ENCODE results near the gene CD302. TPM values are rescaled to one million over a fixed set of nuclear protein-coding genes. Genes with fewer than 3 reads are reported as not detected.

The CD302 gene
- total and polyA plus RNA-seq, 8 donors, result 7.0 to 18.4 (median 12.0) TPM

DNA sequence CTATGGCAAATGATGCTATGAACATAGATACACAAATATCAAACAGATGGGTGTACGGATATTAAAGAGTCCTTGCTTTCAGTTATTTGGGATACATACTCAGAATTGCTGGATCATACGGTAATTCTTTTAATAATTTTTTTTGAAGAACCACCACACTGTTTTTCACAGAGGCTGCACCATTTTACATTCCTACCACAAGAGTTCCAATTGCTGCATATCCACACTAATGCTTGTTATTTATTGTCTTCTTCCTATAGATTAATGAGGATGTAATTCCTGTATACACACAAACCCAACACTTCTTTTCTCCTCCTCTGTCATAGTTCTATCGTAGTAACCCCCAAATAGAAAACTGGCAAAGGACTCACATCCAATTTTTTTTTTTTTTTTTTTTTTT is 21.7 kb downstream of the CD302 start:
- no peak overlapping the region for H3K4me3 ChIP-seq
- FAIRE-seq, result no peak
- no peak for ATAC-seq
- H3K36me3 ChIP-seq, result no peaks in the 10 kb centered on the region
- TF ChIP-seq, protein P1, sequence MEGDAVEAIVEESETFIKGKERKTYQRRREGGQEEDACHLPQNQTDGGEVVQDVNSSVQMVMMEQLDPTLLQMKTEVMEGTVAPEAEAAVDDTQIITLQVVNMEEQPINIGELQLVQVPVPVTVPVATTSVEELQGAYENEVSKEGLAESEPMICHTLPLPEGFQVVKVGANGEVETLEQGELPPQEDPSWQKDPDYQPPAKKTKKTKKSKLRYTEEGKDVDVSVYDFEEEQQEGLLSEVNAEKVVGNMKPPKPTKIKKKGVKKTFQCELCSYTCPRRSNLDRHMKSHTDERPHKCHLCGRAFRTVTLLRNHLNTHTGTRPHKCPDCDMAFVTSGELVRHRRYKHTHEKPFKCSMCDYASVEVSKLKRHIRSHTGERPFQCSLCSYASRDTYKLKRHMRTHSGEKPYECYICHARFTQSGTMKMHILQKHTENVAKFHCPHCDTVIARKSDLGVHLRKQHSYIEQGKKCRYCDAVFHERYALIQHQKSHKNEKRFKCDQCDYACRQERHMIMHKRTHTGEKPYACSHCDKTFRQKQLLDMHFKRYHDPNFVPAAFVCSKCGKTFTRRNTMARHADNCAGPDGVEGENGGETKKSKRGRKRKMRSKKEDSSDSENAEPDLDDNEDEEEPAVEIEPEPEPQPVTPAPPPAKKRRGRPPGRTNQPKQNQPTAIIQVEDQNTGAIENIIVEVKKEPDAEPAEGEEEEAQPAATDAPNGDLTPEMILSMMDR (IDR thresholded peaks at IDR 0.05), result no peak
- peaks cover 0 to 9% (median 0%) of the 10 kb centered on the region in 3 donors for H3K4me1 ChIP-seq
- no peak for DNase-seq
- H3K27me3 ChIP-seq, result no peaks in the 10 kb centered on the region
- H3K27ac ChIP-seq, result no peak overlapping the region
- intact Hi-C loops (cut with DNase I), result no loop called here
- WGBS, 2 donors, result 92 to 96% methylated on average over 3 of the region's 3 CpGs
- no peaks in the 10 kb centered on the region for H3K9me3 ChIP-seq

DNA sequence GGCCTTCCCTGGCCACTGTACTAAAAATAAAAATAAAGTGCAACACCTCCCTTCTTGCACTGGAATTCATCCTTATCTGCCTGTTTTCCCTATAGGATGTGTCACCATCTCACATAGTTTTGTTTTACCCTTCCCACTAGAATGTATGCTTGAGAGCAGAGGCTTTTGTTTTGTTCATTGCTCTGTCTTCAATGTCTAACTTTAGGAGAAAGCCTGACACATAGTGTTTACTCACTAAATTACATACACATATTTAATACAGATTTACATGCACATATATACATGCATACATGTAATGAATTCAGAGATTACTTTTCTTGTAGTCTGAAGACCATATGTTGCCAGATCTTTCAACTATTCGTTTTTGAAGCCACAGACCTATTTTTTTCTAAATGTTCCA is 23.0 kb downstream of the CD302 start:
- H3K27me3 ChIP-seq, result no peaks in the 10 kb centered on the region
- H3K4me1 ChIP-seq, result peaks cover 0 to 3% (median 0%) of the 10 kb centered on the region in 3 donors
- TF ChIP-seq, protein P1 (IDR thresholded peaks at IDR 0.05), result no peak
- no peak for ATAC-seq
- no peaks in the 10 kb centered on the region for H3K9me3 ChIP-seq
- H3K4me3 ChIP-seq, result no peak overlapping the region
- FAIRE-seq, result no peak
- WGBS, 2 donors, result 58 to 61% methylated on average over 1 of the region's 1 CpG
- intact Hi-C loops (cut with DNase I), result no loop called here
- H3K36me3 ChIP-seq, result no peaks in the 10 kb centered on the region
- no peak for DNase-seq
- no peak overlapping the region for H3K27ac ChIP-seq

DNA sequence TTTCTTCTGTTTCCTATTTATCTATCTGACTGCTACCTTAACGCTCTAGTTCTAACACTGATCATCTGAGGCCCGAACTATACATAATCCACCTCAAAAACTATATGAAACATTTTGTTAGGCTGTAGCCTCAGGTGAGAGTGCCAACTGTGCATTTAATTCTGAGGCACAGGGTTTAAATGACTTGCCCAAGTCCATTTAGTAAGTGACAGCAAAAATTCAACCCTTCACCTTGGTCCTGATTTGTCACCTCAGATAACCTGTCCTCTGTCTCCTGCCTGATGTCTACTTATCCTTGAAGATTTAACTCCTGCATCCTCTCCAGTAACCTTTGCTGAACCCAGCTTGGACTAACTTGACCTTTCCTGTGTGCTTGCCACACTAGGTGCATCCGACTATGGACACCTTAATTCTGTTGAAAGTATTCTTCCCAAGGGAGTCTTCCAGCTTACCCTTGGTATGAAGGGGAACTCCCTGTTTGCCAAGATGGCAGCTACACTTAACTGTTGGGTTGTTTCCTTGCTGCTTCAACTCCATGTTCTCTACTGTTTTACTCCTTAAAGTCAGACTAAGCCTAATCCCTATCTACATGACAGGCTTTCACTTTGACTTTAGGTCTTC is 23.5 kb downstream of the CD302 start:
- Histone ChIP-seq H3K9me3 (no peaks in the 10 kb centered on the region), H3K27me3 (no peaks in the 10 kb centered on the region), H3K27ac (no peak overlapping the region), H3K4me1 (no peaks in the 10 kb centered on the region), H3K36me3 (no peaks in the 10 kb centered on the region), H3K4me3 (no peak overlapping the region)
- FAIRE-seq, result no peak
- WGBS, 2 donors, result 64 to 65% methylated on average over 3 of the region's 3 CpGs
- TF ChIP-seq, protein P1 (IDR thresholded peaks at IDR 0.05), result no peak
- no peak for DNase-seq
- ATAC-seq, result peak in 2 of 4 donors; percentile 7 to 13
- intact Hi-C loops (cut with DNase I), result no loop called here

DNA sequence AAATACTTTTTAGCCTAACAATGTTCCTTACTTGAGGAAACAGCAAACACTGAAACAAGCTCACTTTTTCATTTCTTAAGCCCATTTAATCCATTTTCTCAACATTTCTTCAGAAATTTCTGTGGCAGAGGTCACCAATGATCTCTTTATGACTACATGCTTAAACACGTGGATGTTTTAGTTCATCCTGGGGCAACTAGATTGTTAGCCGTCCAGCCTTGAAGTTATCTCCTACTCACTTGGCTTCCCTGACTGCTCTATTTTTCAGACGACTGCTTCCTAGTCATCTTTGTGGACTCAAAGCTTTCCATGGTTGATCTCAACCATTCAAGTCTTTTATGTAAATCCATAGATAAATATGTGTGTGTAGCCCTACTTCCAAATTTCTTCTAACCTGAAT is 24.1 kb downstream of the CD302 start:
- ATAC-seq, result no peak
- no peaks in the 10 kb centered on the region for H3K36me3 ChIP-seq
- intact Hi-C loops (cut with DNase I), result no loop called here
- no peaks in the 10 kb centered on the region for H3K4me1 ChIP-seq
- H3K4me3 ChIP-seq, result no peak overlapping the region
- WGBS, 2 donors, result 52 to 59% methylated on average over 3 of the region's 3 CpGs
- TF ChIP-seq, protein P1 (IDR thresholded peaks at IDR 0.05), result no peak
- H3K9me3 ChIP-seq, result no peaks in the 10 kb centered on the region
- H3K27me3 ChIP-seq, result no peaks in the 10 kb centered on the region
- DNase-seq, result no peak
- H3K27ac ChIP-seq, result no peak overlapping the region
- no peak for FAIRE-seq

DNA sequence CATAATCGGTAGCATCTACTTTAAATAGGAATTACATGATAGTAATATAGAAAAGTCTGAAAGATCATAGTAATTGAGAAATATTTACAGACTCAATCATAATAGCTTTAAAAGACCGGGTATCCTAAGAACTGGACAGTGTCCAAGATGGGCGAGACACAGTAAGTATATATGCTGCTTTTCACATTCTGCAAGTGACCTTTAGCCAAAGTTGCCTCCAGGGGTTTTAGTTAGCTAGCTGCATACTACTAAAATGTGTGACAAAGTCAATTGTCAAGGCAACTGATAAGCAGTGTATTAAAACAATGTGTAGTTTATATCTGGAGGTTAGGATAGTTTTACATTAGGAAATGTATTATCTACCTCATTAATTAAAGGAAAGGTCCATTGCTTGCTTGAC is 24.6 kb downstream of the CD302 start:
- no peak overlapping the region for H3K4me3 ChIP-seq
- FAIRE-seq, result no peak
- no peaks in the 10 kb centered on the region for H3K36me3 ChIP-seq
- WGBS, 2 donors, result 57 to 65% methylated on average over 3 of the region's 3 CpGs
- no peaks in the 10 kb centered on the region for H3K9me3 ChIP-seq
- H3K27me3 ChIP-seq, result no peaks in the 10 kb centered on the region
- no peaks in the 10 kb centered on the region for H3K4me1 ChIP-seq
- no peak overlapping the region for H3K27ac ChIP-seq
- no peak for DNase-seq
- peak in 1 of 4 donors; percentile 7 for ATAC-seq
- TF ChIP-seq, protein P1 (IDR thresholded peaks at IDR 0.05), result no peak
- intact Hi-C loops (cut with DNase I), result no loop called here

All from pancreas (tissue), 10 donors.